ENCODE results near the gene RPL28.
A peak's percentile ranks its signal among the peaks of the same experiment; 100 is the strongest.

The RPL28 gene

GRCh38 chr19:55345818-55346724 lies 39.7 kb upstream of the RPL28 start:
- Histone ChIP-seq H3K23ac (ENCODE audit: low read depth, low read length, poor library complexity) (peak overlapping the region; percentile 65), H3K79me1 (ENCODE audit: low read depth, low read length) (peaks cover 15% of the 10 kb centered on the region), H3K4me1 (ENCODE audit: control insufficient read depth in 2 of 2, insufficient read depth in 1 of 2, low read depth in 1 of 2, low read length in 2 of 2) (peaks cover 24 to 27% of the 10 kb centered on the region in 2 donors), H3K4ac (ENCODE audit: low read length) (no peak overlapping the region), H3K9ac (ENCODE audit: low read depth, low read length, poor library complexity) (no peak overlapping the region), H4K91ac (ENCODE audit: low read depth, low read length, poor library complexity) (no peak overlapping the region), H2AK5ac (ENCODE audit: low read depth, low read length) (no peak overlapping the region), H4K8ac (ENCODE audit: low read depth, low read length) (no peak overlapping the region), H2AFZ (ENCODE audit: low read length) (no peak overlapping the region), H2BK5ac (ENCODE audit: low read length) (peak overlapping the region; percentile 29), H3K27ac (replicated peaks; ENCODE audit: low read length) (no peak overlapping the region), H3K4me3 (ENCODE audit: low read length in 2 of 2) (no peak overlapping the region), H3K18ac (ENCODE audit: low read length) (peak overlapping the region; percentile 64), H3K27me3 (ENCODE audit: control insufficient read depth in 3 of 3, insufficient read depth in 3 of 3, low read depth in 1 of 3, low read length in 3 of 3) (peaks cover 0 to 6% (median 0%) of the 10 kb centered on the region in 3 experiments), H3K9me3 (replicated peaks in 1 of 2; ENCODE audit: control insufficient read depth in 2 of 2, insufficient read depth in 1 of 2, low read depth in 1 of 2, low read length in 2 of 2) (peaks cover 0 to 2% of the 10 kb centered on the region in 2 donors), H3K36me3 (replicated peaks in 1 of 2; ENCODE audit: control insufficient read depth in 2 of 2, insufficient read depth in 2 of 2, low read length in 2 of 2) (peaks cover 28 to 60% of the 10 kb centered on the region in 2 donors), H2BK15ac (ENCODE audit: low read length) (no peak overlapping the region), H3K4me2 (ENCODE audit: insufficient read depth, low read length, poor library complexity, severe bottlenecking) (no peak overlapping the region), H3K14ac (ENCODE audit: low read length) (no peak overlapping the region), H2BK120ac (ENCODE audit: low read depth, low read length) (no peak overlapping the region), H2BK12ac (ENCODE audit: low read length) (peak overlapping the region; percentile 1)
- DNase-seq (ENCODE audit: low spot score): no peak
- no CpG with 5 or more reads among the region's 43 CpGs for WGBS, 2 donors (ENCODE audit: extremely low coverage in 2 of 2, insufficient read length in 2 of 2, insufficient replicate concordance in 1 of 2)

GRCh38 chr19:55346725-55347441 lies 38.8 kb upstream of the RPL28 start:
- no peak for DNase-seq (ENCODE audit: low spot score)

GRCh38 chr19:55347442-55348009 lies 38.2 kb upstream of the RPL28 start:
- Histone ChIP-seq H2AK5ac (ENCODE audit: low read depth, low read length) (peak overlapping the region; percentile 63), H4K91ac (ENCODE audit: low read depth, low read length, poor library complexity) (no peak overlapping the region), H3K27me3 (ENCODE audit: control insufficient read depth in 3 of 3, insufficient read depth in 3 of 3, low read depth in 1 of 3, low read length in 3 of 3) (peaks cover 0 to 16% (median 12%) of the 10 kb centered on the region in 3 experiments), H3K18ac (ENCODE audit: low read length) (no peak overlapping the region), H3K9ac (ENCODE audit: low read depth, low read length, poor library complexity) (peak overlapping the region; percentile 38), H3K4me3 (ENCODE audit: low read length in 2 of 2) (no peak overlapping the region), H3K27ac (replicated peaks; ENCODE audit: low read length) (no peak overlapping the region), H2BK15ac (ENCODE audit: low read length) (no peak overlapping the region), H2BK12ac (ENCODE audit: low read length) (no peak overlapping the region), H3K9me3 (replicated peaks in 1 of 2; ENCODE audit: control insufficient read depth in 2 of 2, insufficient read depth in 1 of 2, low read depth in 1 of 2, low read length in 2 of 2) (peaks cover 0 to 2% of the 10 kb centered on the region in 2 donors), H2BK120ac (ENCODE audit: low read depth, low read length) (no peak overlapping the region), H4K8ac (ENCODE audit: low read depth, low read length) (no peak overlapping the region), H3K36me3 (replicated peaks in 1 of 2; ENCODE audit: control insufficient read depth in 2 of 2, insufficient read depth in 2 of 2, low read length in 2 of 2) (peaks cover 23 to 49% of the 10 kb centered on the region in 2 donors), H3K4ac (ENCODE audit: low read length) (no peak overlapping the region), H3K4me2 (ENCODE audit: insufficient read depth, low read length, poor library complexity, severe bottlenecking) (no peak overlapping the region), H3K4me1 (ENCODE audit: control insufficient read depth in 2 of 2, insufficient read depth in 1 of 2, low read depth in 1 of 2, low read length in 2 of 2) (peaks cover 19% of the 10 kb centered on the region in 2 donors), H3K14ac (ENCODE audit: low read length) (no peak overlapping the region), H3K79me1 (ENCODE audit: low read depth, low read length) (peaks cover 6% of the 10 kb centered on the region), H2BK5ac (ENCODE audit: low read length) (no peak overlapping the region), H3K23ac (ENCODE audit: low read depth, low read length, poor library complexity) (no peak overlapping the region), H2AFZ (ENCODE audit: low read length) (no peak overlapping the region)
- DNase-seq (ENCODE audit: low spot score): no peak
- no CpG with 5 or more reads among the region's 10 CpGs for WGBS, 2 donors (ENCODE audit: extremely low coverage in 2 of 2, insufficient read length in 2 of 2, insufficient replicate concordance in 1 of 2)

More at GRCh38 chr19:55346725-55347441, 38.8 kb upstream of the RPL28 start:
- Histone ChIP-seq H3K4me3 (ENCODE audit: low read length in 2 of 2) (no peak overlapping the region), H3K18ac (ENCODE audit: low read length) (no peak overlapping the region), H3K27ac (replicated peaks; ENCODE audit: low read length) (no peak overlapping the region), H4K8ac (ENCODE audit: low read depth, low read length) (no peak overlapping the region), H3K4me1 (ENCODE audit: control insufficient read depth in 2 of 2, insufficient read depth in 1 of 2, low read depth in 1 of 2, low read length in 2 of 2) (peaks cover 19 to 21% of the 10 kb centered on the region in 2 donors), H3K4me2 (ENCODE audit: insufficient read depth, low read length, poor library complexity, severe bottlenecking) (no peak overlapping the region), H2AK5ac (ENCODE audit: low read depth, low read length) (peak overlapping the region; percentile 28), H3K27me3 (ENCODE audit: control insufficient read depth in 3 of 3, insufficient read depth in 3 of 3, low read depth in 1 of 3, low read length in 3 of 3) (peaks cover 0 to 9% (median 5%) of the 10 kb centered on the region in 3 experiments), H3K23ac (ENCODE audit: low read depth, low read length, poor library complexity) (no peak overlapping the region), H3K79me1 (ENCODE audit: low read depth, low read length) (peaks cover 11% of the 10 kb centered on the region), H3K36me3 (replicated peaks in 1 of 2; ENCODE audit: control insufficient read depth in 2 of 2, insufficient read depth in 2 of 2, low read length in 2 of 2) (peaks cover 26 to 55% of the 10 kb centered on the region in 2 donors), H2AFZ (ENCODE audit: low read length) (no peak overlapping the region), H3K9ac (ENCODE audit: low read depth, low read length, poor library complexity) (peak overlapping the region; percentile 44), H3K9me3 (replicated peaks in 1 of 2; ENCODE audit: control insufficient read depth in 2 of 2, insufficient read depth in 1 of 2, low read depth in 1 of 2, low read length in 2 of 2) (peaks cover 0 to 2% of the 10 kb centered on the region in 2 donors), H3K4ac (ENCODE audit: low read length) (no peak overlapping the region), H2BK120ac (ENCODE audit: low read depth, low read length) (no peak overlapping the region), H2BK15ac (ENCODE audit: low read length) (no peak overlapping the region), H2BK12ac (ENCODE audit: low read length) (no peak overlapping the region), H2BK5ac (ENCODE audit: low read length) (no peak overlapping the region), H4K91ac (ENCODE audit: low read depth, low read length, poor library complexity) (no peak overlapping the region), H3K14ac (ENCODE audit: low read length) (no peak overlapping the region)
- no CpG with 5 or more reads among the region's 41 CpGs for WGBS, 2 donors (ENCODE audit: extremely low coverage in 2 of 2, insufficient read length in 2 of 2, insufficient replicate concordance in 1 of 2)

All from neuronal stem cell (in vitro differentiated cells).